ENCODE results near the gene BAIAP3.

DNA sequence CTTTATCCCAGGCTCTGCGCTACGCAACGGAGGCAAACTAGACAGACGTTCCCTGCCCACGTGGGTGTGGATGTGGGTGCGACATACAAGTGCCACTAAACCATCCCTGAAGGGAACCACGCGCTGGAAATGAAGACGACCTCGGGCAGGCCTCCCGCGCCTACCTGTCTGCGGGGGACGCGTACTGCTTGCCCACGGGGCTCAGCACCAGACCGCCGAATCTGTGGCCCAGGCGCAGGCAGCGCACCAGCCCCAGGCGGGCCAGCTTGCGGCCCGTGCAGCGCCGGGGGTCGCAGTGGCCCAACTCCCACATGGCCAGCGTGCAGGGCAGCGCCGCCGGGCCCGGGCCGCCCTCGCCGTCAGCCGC lies 17.8 kb downstream of the BAIAP3 start:
- TF ChIP-seq SUZ12 (IDR thresholded peaks at IDR 0.05; ENCODE audit: extremely low read depth, insufficient read depth, insufficient read length) (no peak), ZNF274 (IDR thresholded peaks at IDR 0.05; ENCODE audit: low read depth, low read length) (no peak), YY1 (IDR thresholded peaks at IDR 0.05; ENCODE audit: insufficient read depth, insufficient read length) (no peak)
